Suprapubic skin (tissue), 4 donors: ENCODE measurements around the gene PMEPA1.

Experiments used
- CTCF ChIP-seq, 2 donors: fragments of 200-600 bp in 1 of 2; fragments of 450-650 bp in 1 of 2; sonication (generic) in 1 of 2; IDR thresholded peaks; one replicate each; pipeline ENCODE4 v1.5.1; 2016 to 2019; ENCODE audit warnings: antibody characterized with exemption in 2 of 2, mild to moderate bottlenecking in 1 of 2, moderate library complexity in 1 of 2
- POLR2A ChIP-seq, 2 donors: fragments of 450-650 bp; IDR thresholded peaks; one replicate each; pipeline ENCODE4 v1.6.1; 2017; ENCODE audit warnings: antibody characterized with exemption in 2 of 2, mild to moderate bottlenecking in 2 of 2, moderate library complexity in 2 of 2
- POLR2AphosphoS5 ChIP-seq, 3 donors: sonication (generic); formaldehyde crosslinking; IDR thresholded peaks; one replicate each; pipeline ENCODE4 v1.6.1; 2017; ENCODE audit warnings: antibody characterized with exemption in 3 of 3

GRCh38 chr20:57755609-57756008 lies 45.8 kb upstream of the PMEPA1 start:
- TF ChIP-seq POLR2A (IDR thresholded peaks at IDR 0.05) (no peak), CTCF (IDR thresholded peaks at IDR 0.05) (no peak), POLR2AphosphoS5 (IDR thresholded peaks at IDR 0.05) (no peak)
